Measurements from ENCODE around the gene LRRD1. TPM values are rescaled to one million over a fixed set of nuclear protein-coding genes. Genes with fewer than 3 reads are reported as not detected.

LRRD1 gene
- total RNA-seq (2022), result not detected in 2 replicates
- percentile 19 among the genes with signal in this experiment for Bru-seq, nascent RNA
- BruChase-seq, experiment 1, labeled RNA remaining after a 6-hour chase, result percentile 30 among the genes with signal in this experiment
- percentile 31 among the genes with signal in this experiment for BruChase-seq, experiment 2, labeled RNA remaining after a 2-hour chase
- long read RNA-seq, result 0 reads

- no TSS peak for BruUV-seq (replicated peaks)
- H3K4me1 Mint-ChIP-seq (ENCODE audit: low read depth, unreplicated experiment), result no peaks in the 10 kb centered on the region
- DNase-seq, result peak; percentile 92
- CTCF ChIA-PET, result interaction anchor here (0.9 kb wide), 1 partner anchor 268 kb away, joined by 4 read pairs; the partner anchor contains the start of gene GATAD1
- no peak within 1 kb of the TSS for H3K27ac Mint-ChIP-seq (ENCODE audit: unreplicated experiment)
- H3K27me3 Mint-ChIP-seq (ENCODE audit: unreplicated experiment), result no peaks in the 10 kb centered on the region
- no peaks in the 10 kb centered on the region for H3K9me3 Mint-ChIP-seq (ENCODE audit: low read depth, unreplicated experiment)
- peaks cover 7% of the 10 kb centered on the region for H3K36me3 Mint-ChIP-seq (ENCODE audit: insufficient read depth, unreplicated experiment)
- TF ChIP-seq, protein P1, sequence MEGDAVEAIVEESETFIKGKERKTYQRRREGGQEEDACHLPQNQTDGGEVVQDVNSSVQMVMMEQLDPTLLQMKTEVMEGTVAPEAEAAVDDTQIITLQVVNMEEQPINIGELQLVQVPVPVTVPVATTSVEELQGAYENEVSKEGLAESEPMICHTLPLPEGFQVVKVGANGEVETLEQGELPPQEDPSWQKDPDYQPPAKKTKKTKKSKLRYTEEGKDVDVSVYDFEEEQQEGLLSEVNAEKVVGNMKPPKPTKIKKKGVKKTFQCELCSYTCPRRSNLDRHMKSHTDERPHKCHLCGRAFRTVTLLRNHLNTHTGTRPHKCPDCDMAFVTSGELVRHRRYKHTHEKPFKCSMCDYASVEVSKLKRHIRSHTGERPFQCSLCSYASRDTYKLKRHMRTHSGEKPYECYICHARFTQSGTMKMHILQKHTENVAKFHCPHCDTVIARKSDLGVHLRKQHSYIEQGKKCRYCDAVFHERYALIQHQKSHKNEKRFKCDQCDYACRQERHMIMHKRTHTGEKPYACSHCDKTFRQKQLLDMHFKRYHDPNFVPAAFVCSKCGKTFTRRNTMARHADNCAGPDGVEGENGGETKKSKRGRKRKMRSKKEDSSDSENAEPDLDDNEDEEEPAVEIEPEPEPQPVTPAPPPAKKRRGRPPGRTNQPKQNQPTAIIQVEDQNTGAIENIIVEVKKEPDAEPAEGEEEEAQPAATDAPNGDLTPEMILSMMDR (IDR thresholded peaks at IDR 0.05; ENCODE audit: unreplicated experiment), result peak; percentile 89
- peak within 1 kb of the TSS; percentile 73 for H3K4me3 Mint-ChIP-seq (ENCODE audit: low read depth, unreplicated experiment)
- intact Hi-C loops (cut with micrococcal nuclease; ENCODE audit: unreplicated experiment), result no loop called here
Observed at GRCh38 chr7:92178928-92179924, at the start of gene LRRD1. LRRD1 (minus strand) TSS chr7:92179142; CDS start chr7:92165202, 13,940 bp downstream.

- Mint-ChIP-seq H3K4me3 (ENCODE audit: low read depth, unreplicated experiment) (no peak overlapping the region), H3K36me3 (ENCODE audit: insufficient read depth, unreplicated experiment) (peaks cover 12% of the 10 kb centered on the region), H3K27ac (ENCODE audit: unreplicated experiment) (no peak overlapping the region), H3K9me3 (ENCODE audit: low read depth, unreplicated experiment) (no peaks in the 10 kb centered on the region), H3K4me1 (ENCODE audit: low read depth, unreplicated experiment) (no peaks in the 10 kb centered on the region), H3K27me3 (ENCODE audit: unreplicated experiment) (no peaks in the 10 kb centered on the region)
- TF ChIP-seq, protein P1 (IDR thresholded peaks at IDR 0.05; ENCODE audit: unreplicated experiment), result no peak
- no peak for DNase-seq
- CTCF ChIA-PET, result no interaction called here
- intact Hi-C loops (cut with micrococcal nuclease; ENCODE audit: unreplicated experiment), result no loop called here
- no TSS peak for BruUV-seq (replicated peaks)
Observed at GRCh38 chr7:92228742-92229141, 49.8 kb upstream of the LRRD1 start.

- Mint-ChIP-seq H3K9me3 (ENCODE audit: low read depth, unreplicated experiment) (no peaks in the 10 kb centered on the region), H3K4me1 (ENCODE audit: low read depth, unreplicated experiment) (no peaks in the 10 kb centered on the region), H3K36me3 (ENCODE audit: insufficient read depth, unreplicated experiment) (peaks cover 12% of the 10 kb centered on the region), H3K4me3 (ENCODE audit: low read depth, unreplicated experiment) (no peak overlapping the region), H3K27me3 (ENCODE audit: unreplicated experiment) (no peaks in the 10 kb centered on the region), H3K27ac (ENCODE audit: unreplicated experiment) (no peak overlapping the region)
- CTCF ChIA-PET, result no interaction called here
- TF ChIP-seq, protein P1 (IDR thresholded peaks at IDR 0.05; ENCODE audit: unreplicated experiment), result no peak
- no peak for DNase-seq
- intact Hi-C loops (cut with micrococcal nuclease; ENCODE audit: unreplicated experiment), result no loop called here
- no TSS peak for BruUV-seq (replicated peaks)
Observed at GRCh38 chr7:92228100-92228499, 49.2 kb upstream of the LRRD1 start.

GRCh38 chr7:92226981-92227380 lies 48.0 kb upstream of the LRRD1 start:
- TF ChIP-seq, protein P1 (IDR thresholded peaks at IDR 0.05; ENCODE audit: unreplicated experiment), result no peak
- Mint-ChIP-seq H3K27ac (ENCODE audit: unreplicated experiment) (no peak overlapping the region), H3K27me3 (ENCODE audit: unreplicated experiment) (no peaks in the 10 kb centered on the region), H3K36me3 (ENCODE audit: insufficient read depth, unreplicated experiment) (peaks cover 12% of the 10 kb centered on the region), H3K9me3 (ENCODE audit: low read depth, unreplicated experiment) (no peaks in the 10 kb centered on the region), H3K4me3 (ENCODE audit: low read depth, unreplicated experiment) (no peak overlapping the region), H3K4me1 (ENCODE audit: low read depth, unreplicated experiment) (no peaks in the 10 kb centered on the region)
- BruUV-seq (replicated peaks), result no TSS peak
- intact Hi-C loops (cut with micrococcal nuclease; ENCODE audit: unreplicated experiment), result no loop called here
- no peak for DNase-seq
- CTCF ChIA-PET, result no interaction called here

Measured in Calu3 (cell line).